ENCODE data around the gene PYROXD2.

DNA sequence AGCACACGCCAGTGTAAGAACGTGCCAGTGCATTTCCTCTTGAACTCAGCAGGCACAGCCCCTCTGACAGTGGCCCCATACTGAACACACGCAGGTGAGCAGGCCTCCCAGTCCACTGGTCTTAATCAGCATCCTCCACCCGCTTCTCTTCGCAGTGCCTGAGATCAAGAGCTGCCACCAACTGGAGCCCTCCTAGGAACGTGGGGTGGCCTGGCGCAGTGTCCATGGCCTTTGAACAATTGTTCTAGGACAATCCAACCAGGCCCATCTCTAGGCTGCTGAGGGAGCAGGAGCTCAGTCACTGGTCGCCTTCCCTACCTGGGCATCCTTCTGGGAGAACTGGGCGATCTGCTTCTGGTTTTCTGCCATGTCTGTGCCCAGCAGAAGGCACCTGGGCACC is 15.2 kb downstream of the PYROXD2 start:
- TF ChIP-seq, protein P1, sequence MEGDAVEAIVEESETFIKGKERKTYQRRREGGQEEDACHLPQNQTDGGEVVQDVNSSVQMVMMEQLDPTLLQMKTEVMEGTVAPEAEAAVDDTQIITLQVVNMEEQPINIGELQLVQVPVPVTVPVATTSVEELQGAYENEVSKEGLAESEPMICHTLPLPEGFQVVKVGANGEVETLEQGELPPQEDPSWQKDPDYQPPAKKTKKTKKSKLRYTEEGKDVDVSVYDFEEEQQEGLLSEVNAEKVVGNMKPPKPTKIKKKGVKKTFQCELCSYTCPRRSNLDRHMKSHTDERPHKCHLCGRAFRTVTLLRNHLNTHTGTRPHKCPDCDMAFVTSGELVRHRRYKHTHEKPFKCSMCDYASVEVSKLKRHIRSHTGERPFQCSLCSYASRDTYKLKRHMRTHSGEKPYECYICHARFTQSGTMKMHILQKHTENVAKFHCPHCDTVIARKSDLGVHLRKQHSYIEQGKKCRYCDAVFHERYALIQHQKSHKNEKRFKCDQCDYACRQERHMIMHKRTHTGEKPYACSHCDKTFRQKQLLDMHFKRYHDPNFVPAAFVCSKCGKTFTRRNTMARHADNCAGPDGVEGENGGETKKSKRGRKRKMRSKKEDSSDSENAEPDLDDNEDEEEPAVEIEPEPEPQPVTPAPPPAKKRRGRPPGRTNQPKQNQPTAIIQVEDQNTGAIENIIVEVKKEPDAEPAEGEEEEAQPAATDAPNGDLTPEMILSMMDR (IDR thresholded peaks at IDR 0.05): no peak
- TF ChIP-seq POLR2A (IDR thresholded peaks at IDR 0.05): no peak
- no peak for TF ChIP-seq EP300 (IDR thresholded peaks at IDR 0.05)
- TF ChIP-seq POLR2AphosphoS5 (IDR thresholded peaks at IDR 0.05): no peak
